Left ventricle myocardium inferior (tissue), 1 donor: ENCODE measurements around the gene GPR137. TPM values are rescaled to one million over a fixed set of nuclear protein-coding genes. Genes with fewer than 3 reads are reported as not detected.
A peak's percentile ranks its signal among the peaks of the same experiment; 100 is the strongest.

Experiments used
- DNase-seq: peaks from one replicate; pipeline ENCODE4 v3.0.0-alpha.2; 2020
- H3K27ac ChIP-seq: fragments of 200-600 bp; replicated peaks from 2 replicates; pipeline ENCODE4 v1.8.0; 2021
- H3K27me3 ChIP-seq: fragments of 200-600 bp; 2 replicates; pipeline ENCODE4 v1.8.0; 2021; ENCODE audit warnings: low read depth
- H3K36me3 ChIP-seq: fragments of 200-600 bp; 2 replicates; pipeline ENCODE4 v1.8.0; 2021
- H3K4me1 ChIP-seq: fragments of 200-600 bp; 2 replicates; pipeline ENCODE4 v1.8.0; 2021
- H3K4me3 ChIP-seq: fragments of 200-600 bp; 2 replicates; pipeline ENCODE4 v1.8.0; 2021; ENCODE audit warnings: mild to moderate bottlenecking, moderate library complexity
- H3K9me3 ChIP-seq: fragments of 200-600 bp; replicated peaks from 2 replicates; pipeline ENCODE4 v1.8.0; 2021
- CTCF ChIP-seq: fragments of 200-600 bp; IDR thresholded peaks from 2 replicates; pipeline ENCODE4 v1.8.0; 2021; ENCODE audit warnings: antibody characterized with exemption, mild to moderate bottlenecking, borderline replicate concordance
- intact Hi-C: fragments of 100-400 bp; cut with micrococcal nuclease; formaldehyde crosslinking; loops from one replicate; pipeline ENCODE4 v1.11.0; 2022
- long read RNA-seq: library from polyadenylated mRNA; unstranded; transcript quantifications from one replicate; pipeline ENCODE4 v2.0.0, GENCODE V29; 2021
- total RNA-seq: library from RNA; stranded (reverse); fragmentation: NEBNext Ultra II Directional; extraction: Animal tissue kit (Norgen Biotek cat#: 25700); gene quantifications from one replicate; pipeline ENCODE4 v1.2.1, GENCODE V29; 2021
- donor health status: DM: no; HTN: yes; CAD: no; lungs with severe emphysema.

Gene GPR137
- 28.4 TPM for total RNA-seq
- long read RNA-seq, transcript GPR137-204 (7 exons, 1,596 nt) = major isoform, 23 of 50 reads
- long read RNA-seq, partial matches to known transcripts = 5 of 50 reads
- long read RNA-seq, other reads (novel, unspliced or antisense) = 21 of 50 reads

GRCh38 chr11:64284962-64285884 is at the start of gene GPR137:
Gene GPR137, plus strand, starts transcription at chr11:64285848. Its CDS starts 677 bp downstream, at chr11:64286525.
- TF ChIP-seq CTCF = no peak
- intact Hi-C loops = no loop called here
- no peaks in the 10 kb centered on the region for H3K9me3 ChIP-seq
- H3K36me3 ChIP-seq = peaks cover 22% of the 10 kb centered on the region
- peaks cover 6% of the 10 kb centered on the region for H3K27me3 ChIP-seq
- H3K4me3 ChIP-seq = peak within 1 kb of the TSS; percentile 92
- H3K27ac ChIP-seq = peak within 1 kb of the TSS; percentile 98
- peak; percentile 88 for DNase-seq
- peaks cover 54% of the 10 kb centered on the region for H3K4me1 ChIP-seq

GRCh38 chr11:64237484-64237951 is 48.1 kb upstream of the GPR137 start:
- intact Hi-C loops = no loop called here
- H3K4me3 ChIP-seq = no peak overlapping the region
- H3K27me3 ChIP-seq = no peaks in the 10 kb centered on the region
- no peak for DNase-seq
- H3K4me1 ChIP-seq = peaks cover 62% of the 10 kb centered on the region
- no peaks in the 10 kb centered on the region for H3K9me3 ChIP-seq
- peaks cover 20% of the 10 kb centered on the region for H3K36me3 ChIP-seq
- no peak for TF ChIP-seq CTCF
- H3K27ac ChIP-seq = peak overlapping the region; percentile 100

- Histone ChIP-seq H3K4me1 (peaks cover 65% of the 10 kb centered on the region), H3K27ac (peak overlapping the region; percentile 100), H3K4me3 (no peak overlapping the region), H3K9me3 (no peaks in the 10 kb centered on the region), H3K36me3 (peaks cover 20% of the 10 kb centered on the region), H3K27me3 (no peaks in the 10 kb centered on the region)
- intact Hi-C loops = no loop called here
- TF ChIP-seq CTCF = no peak
- DNase-seq = no peak
Measured at GRCh38 chr11:64238076-64238475, 47.6 kb upstream of the GPR137 start.

- no peak overlapping the region for H3K4me3 ChIP-seq
- peak overlapping the region; percentile 100 for H3K27ac ChIP-seq
- intact Hi-C loops = no loop called here
- no peak for TF ChIP-seq CTCF
- H3K4me1 ChIP-seq = peaks cover 65% of the 10 kb centered on the region
- H3K9me3 ChIP-seq = no peaks in the 10 kb centered on the region
- no peak for DNase-seq
- no peaks in the 10 kb centered on the region for H3K27me3 ChIP-seq
- H3K36me3 ChIP-seq = peaks cover 29% of the 10 kb centered on the region
Measured at GRCh38 chr11:64238999-64239398, 46.6 kb upstream of the GPR137 start.

- intact Hi-C loops = no loop called here
- Histone ChIP-seq H3K9me3 (no peaks in the 10 kb centered on the region), H3K4me3 (peak overlapping the region; percentile 84), H3K27me3 (no peaks in the 10 kb centered on the region), H3K27ac (peak overlapping the region; percentile 100), H3K36me3 (peaks cover 34% of the 10 kb centered on the region), H3K4me1 (peaks cover 68% of the 10 kb centered on the region)
- no peak for DNase-seq
- TF ChIP-seq CTCF = no peak
Measured at GRCh38 chr11:64239662-64240434, 45.8 kb upstream of the GPR137 start.
